OCI-M2 (cell line): Measurements from ENCODE around the gene IGLON5.

Experiments
- DNase-seq: peaks from one replicate; lab custom pipeline; 2025; ENCODE audit not compliant: unreplicated experiment; lab: John Stamatoyannopoulos, UW

IGLON5 gene

DNA sequence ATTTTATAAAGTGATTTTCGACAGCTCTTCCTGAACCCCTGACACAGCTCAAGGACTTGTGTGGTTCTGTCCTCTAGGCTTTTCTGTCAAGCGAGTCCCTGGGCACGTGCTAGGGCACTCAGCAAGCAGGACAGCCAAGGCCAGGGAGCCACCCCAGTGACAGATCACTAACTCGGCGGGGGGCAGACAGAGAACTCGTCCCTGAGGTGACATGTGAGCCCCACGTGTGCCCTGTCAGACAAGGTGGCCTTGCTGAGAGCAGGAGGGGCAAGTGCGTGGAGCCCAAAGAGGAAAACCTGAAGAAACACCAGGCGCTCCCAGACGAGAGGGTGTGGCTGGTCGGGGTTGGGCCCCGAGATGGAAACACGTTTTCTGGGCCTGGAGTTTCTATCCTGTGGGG is 49.8 kb downstream of the IGLON5 start:
- DNase-seq = no peak

DNA sequence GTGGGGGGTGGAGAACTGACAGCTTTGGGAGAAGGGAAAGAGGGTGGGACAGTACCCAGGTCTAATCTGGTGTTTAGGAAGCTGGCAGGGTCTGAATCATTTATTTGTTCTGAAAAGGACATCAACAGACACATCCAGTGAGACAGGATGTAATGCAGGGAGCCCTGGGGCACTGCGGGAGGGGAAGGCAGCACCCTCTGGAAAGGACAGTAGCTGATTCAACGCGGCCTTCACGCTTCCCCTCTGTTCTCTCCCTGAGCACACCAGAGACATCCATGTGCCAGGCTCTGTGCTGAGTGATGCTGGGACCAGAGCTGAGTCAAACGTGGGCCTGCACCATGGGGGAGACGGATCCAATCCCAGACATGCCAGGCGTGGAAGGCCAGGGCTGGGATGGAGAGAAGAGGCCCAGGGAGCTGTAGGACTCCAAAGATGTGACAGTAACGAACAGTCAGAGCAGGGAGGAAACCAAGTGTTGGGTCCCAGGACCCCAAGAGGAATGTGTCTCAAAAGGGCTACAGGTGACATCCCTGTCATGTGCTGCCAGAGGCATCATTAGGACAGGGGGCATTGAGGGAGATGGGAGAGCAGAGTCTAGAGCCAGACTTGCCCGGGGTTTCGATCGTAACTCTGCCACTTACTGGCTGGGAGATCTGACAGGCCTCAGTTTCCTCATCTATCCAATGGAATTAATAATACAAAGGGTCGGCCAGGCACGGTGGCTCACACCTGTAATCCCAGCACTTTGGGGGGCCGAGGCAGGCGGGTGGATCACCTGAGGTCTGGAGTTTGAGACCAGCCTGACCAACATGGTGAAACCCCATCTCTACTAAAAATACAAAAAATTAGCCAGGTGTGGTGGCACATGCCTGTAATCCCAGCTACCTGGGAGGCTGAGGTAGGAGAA is 53.0 kb downstream of the IGLON5 start:
- DNase-seq = no peak

- peak; percentile 59 for DNase-seq
These were observed 53.9 kb downstream of the IGLON5 start for GRCh38 chr19:51365211-51365964.

- no peak for DNase-seq
These were observed 54.5 kb downstream of the IGLON5 start, which contains the start of gene ETFB for GRCh38 chr19:51365965-51366388. Gene ETFB, minus strand, starts transcription at chr19:51366388. Its CDS starts 62 bp downstream, at chr19:51366326.

DNA sequence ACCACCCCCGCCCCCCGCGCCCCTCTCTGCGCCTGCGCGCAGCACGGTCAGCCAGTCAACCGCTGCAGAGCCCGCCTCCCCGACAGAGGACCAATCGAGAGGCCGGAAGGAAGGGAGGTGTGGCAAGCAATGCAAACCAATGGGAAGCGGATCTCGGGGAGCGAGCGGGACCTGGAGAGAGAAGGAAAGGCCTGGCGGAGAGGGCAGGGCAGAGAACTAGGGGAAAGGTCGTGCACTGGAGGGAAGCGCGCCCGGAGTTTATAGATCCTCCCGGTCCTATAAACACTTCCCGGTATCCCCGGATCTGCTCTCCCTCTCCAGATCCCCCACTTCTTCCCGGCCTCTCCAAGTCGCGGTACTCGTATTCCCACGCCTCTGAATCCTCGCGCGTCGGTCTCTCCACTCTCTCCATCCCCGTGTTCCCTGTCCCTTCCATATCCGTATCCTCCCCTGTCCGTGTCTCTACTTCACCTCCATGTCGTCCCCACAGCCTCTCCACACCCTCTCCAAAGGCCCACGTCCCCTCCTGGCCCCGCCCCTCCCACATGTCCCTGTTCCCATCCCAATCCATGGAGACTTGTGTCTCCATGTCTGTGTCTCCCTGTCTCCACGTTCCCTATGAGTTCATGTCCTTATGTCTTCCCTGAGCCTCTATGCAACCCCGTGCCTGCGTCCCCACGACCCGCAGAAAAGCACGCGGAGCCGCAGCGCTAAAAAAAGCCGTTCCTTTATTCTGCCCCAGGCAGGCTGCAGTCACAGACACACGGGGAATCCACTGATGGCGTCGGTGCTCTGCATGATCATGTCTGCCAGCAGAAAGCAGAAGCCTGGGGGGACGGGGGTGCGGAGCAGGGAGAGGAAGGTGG is 55.2 kb downstream of the IGLON5 start:
- peak; percentile 76 for DNase-seq

GRCh38 chr19:51367255-51367564 is 55.8 kb downstream of the IGLON5 start:
- DNase-seq = no peak

GRCh38 chr19:51367565-51368365 is 56.3 kb downstream of the IGLON5 start:
- DNase-seq = peak; percentile 97

GRCh38 chr19:51368366-51369282 is 57.2 kb downstream of the IGLON5 start, which contains the start of gene CLDND2:
Gene CLDND2, minus strand, starts transcription at chr19:51369003. Its CDS starts 426 bp downstream, at chr19:51368577.
- no peak for DNase-seq

DNA sequence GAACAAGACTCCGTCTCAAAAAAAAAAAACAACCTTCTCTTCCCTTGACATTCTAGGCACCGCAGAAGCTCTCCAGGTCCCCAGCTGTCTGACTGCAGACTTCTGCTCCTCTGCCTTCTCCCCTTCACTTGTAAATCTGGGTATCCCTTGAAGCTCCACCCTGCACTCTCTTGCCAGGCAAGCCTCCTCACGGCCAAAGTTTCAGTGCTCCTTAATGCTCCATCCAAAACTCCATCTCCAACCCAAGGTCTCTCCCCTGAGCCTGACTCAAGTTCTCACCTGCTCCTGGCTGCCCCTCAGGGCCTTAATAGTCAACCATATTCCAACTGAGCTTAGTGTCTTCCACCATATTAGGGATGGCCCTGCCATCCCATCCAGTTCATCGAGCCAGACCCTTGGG is 58.8 kb downstream of the IGLON5 start:
- DNase-seq = no peak

- no peak for DNase-seq
These were observed 59.8 kb downstream of the IGLON5 start for GRCh38 chr19:51371186-51371690.

DNA sequence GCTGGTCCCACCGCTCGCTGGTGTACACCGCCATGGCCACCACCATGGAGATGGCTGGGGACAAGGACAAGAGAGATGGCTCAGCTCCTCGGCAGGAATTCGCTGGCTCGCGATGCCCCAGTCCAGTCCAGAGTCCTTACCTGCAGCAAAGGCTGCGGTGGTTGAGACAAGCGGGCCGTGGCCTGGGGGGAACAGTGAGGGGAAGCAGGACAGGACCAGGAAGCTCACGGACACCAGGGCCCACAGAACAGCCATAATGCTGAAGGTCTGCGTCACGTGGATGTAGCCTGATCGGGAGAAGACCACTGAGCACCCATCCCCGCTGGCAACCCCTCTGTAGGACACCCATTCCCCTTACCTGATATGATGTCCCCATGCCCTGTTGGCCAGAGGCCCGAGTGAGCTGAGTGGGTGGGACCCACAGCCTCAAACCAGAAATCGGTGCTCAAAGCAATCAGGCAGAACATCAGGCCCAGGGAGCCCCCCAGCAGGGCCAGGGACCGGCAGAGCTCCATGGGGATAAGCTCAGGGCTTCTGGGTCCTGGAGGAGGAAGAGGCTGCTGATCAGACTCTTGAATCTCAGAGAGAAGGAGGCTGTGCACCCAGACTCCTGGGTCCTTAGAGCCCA is 60.7 kb downstream of the IGLON5 start:
- DNase-seq = no peak

- no peak for DNase-seq
These were observed 61.4 kb downstream of the IGLON5 start, which contains the start of gene NKG7 for GRCh38 chr19:51372649-51373504. Gene NKG7, minus strand, starts transcription at chr19:51372654. Its CDS starts 119 bp downstream, at chr19:51372535.

GRCh38 chr19:51375504-51376221 is 64.2 kb downstream of the IGLON5 start:
- no peak for DNase-seq

DNA sequence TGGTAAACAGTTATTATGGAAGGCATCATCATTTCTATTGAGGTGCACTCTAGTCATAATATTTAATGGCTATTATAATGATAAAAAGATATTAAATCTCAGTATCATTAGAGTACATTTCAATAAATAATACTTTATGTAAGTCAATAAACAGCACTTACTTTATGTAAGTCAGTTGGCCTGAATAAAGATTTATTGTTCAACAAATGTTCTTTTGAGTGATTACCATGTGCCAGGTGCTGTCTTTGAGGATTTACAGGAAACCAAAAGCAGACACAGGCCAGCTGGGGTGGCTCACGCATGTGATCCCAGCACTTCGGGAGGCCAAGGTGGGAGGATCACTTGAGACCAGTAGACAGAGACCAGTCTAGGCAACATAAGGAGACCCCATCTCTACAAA is 66.0 kb downstream of the IGLON5 start:
- no peak for DNase-seq

GRCh38 chr19:51380379-51380778 is 68.9 kb downstream of the IGLON5 start:
- no peak for DNase-seq
